ENCODE results near the gene GPAM.

DNA sequence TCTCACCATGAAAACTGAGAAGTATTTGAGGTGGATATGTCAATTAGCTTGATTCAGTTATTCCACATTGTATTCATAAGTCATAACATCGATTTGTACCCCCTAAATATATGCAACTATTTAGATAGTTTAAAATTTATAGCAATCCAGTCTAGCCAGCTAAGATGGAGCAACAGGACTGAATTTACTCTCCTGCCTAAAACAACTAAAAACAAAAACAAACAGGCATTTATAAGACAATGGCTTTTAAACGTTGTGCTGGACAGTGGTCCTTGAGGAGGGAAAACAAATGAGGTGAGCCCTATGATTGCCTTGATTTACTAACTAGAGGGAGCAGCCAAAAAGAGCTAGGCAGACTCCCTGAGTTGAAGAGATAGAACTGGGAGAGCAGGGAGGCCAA is 814 bp upstream of the GPAM start:
- TF ChIP-seq, protein P1, sequence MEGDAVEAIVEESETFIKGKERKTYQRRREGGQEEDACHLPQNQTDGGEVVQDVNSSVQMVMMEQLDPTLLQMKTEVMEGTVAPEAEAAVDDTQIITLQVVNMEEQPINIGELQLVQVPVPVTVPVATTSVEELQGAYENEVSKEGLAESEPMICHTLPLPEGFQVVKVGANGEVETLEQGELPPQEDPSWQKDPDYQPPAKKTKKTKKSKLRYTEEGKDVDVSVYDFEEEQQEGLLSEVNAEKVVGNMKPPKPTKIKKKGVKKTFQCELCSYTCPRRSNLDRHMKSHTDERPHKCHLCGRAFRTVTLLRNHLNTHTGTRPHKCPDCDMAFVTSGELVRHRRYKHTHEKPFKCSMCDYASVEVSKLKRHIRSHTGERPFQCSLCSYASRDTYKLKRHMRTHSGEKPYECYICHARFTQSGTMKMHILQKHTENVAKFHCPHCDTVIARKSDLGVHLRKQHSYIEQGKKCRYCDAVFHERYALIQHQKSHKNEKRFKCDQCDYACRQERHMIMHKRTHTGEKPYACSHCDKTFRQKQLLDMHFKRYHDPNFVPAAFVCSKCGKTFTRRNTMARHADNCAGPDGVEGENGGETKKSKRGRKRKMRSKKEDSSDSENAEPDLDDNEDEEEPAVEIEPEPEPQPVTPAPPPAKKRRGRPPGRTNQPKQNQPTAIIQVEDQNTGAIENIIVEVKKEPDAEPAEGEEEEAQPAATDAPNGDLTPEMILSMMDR (IDR thresholded peaks at IDR 0.05), result no peak
- TF ChIP-seq POLR2A (IDR thresholded peaks at IDR 0.05; ENCODE audit: low read depth), result no peak
- TF ChIP-seq POLR2AphosphoS5 (IDR thresholded peaks at IDR 0.05), result no peak
- TF ChIP-seq EP300 (IDR thresholded peaks at IDR 0.05), result no peak
